ENCODE measurements around the gene KIF18A.

- TF ChIP-seq CTCF (IDR thresholded peaks at IDR 0.05), result no peak
- no peak for TF ChIP-seq TCF7L2 (IDR thresholded peaks at IDR 0.05; ENCODE audit: low read depth, low read length)
- no peak for TF ChIP-seq POLR2AphosphoS5 (IDR thresholded peaks at IDR 0.05; ENCODE audit: low read depth, low read length)
- TF ChIP-seq SIN3A (IDR thresholded peaks at IDR 0.05; ENCODE audit: borderline replicate concordance, insufficient read depth, low read depth, low read length), result no peak
- no peak for TF ChIP-seq REST (IDR thresholded peaks at IDR 0.05; ENCODE audit: insufficient read depth in 1 of 2, low read depth in 2 of 2, low read length in 1 of 2)
Observed at GRCh38 chr11:28077521-28077920, 30.4 kb downstream of the KIF18A start.

All from Panc1 (cell line).